Measurements from ENCODE around the gene SEZ6L2. TPM values are rescaled to one million over a fixed set of nuclear protein-coding genes. Genes with fewer than 3 reads are reported as not detected.

The SEZ6L2 gene
- total RNA-seq, 1 donor from 2014 or later: 29.1 TPM

- no peak overlapping the region for H3K27ac Mint-ChIP-seq
- no peaks in the 10 kb centered on the region for H3K27me3 Mint-ChIP-seq (ENCODE audit: low read depth)
- H3K4me1 Mint-ChIP-seq: peaks cover under 1% of the 10 kb centered on the region
- peaks cover 2% of the 10 kb centered on the region for H3K36me3 Mint-ChIP-seq
- H3K4me3 Mint-ChIP-seq: no peak overlapping the region
- no peak for DNase-seq (ENCODE audit: low spot score in 2 of 2, unreplicated experiment in 2 of 2)
- no peaks in the 10 kb centered on the region for H3K9me3 Mint-ChIP-seq
- TF ChIP-seq, protein P1, sequence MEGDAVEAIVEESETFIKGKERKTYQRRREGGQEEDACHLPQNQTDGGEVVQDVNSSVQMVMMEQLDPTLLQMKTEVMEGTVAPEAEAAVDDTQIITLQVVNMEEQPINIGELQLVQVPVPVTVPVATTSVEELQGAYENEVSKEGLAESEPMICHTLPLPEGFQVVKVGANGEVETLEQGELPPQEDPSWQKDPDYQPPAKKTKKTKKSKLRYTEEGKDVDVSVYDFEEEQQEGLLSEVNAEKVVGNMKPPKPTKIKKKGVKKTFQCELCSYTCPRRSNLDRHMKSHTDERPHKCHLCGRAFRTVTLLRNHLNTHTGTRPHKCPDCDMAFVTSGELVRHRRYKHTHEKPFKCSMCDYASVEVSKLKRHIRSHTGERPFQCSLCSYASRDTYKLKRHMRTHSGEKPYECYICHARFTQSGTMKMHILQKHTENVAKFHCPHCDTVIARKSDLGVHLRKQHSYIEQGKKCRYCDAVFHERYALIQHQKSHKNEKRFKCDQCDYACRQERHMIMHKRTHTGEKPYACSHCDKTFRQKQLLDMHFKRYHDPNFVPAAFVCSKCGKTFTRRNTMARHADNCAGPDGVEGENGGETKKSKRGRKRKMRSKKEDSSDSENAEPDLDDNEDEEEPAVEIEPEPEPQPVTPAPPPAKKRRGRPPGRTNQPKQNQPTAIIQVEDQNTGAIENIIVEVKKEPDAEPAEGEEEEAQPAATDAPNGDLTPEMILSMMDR (IDR thresholded peaks at IDR 0.05; ENCODE audit: unreplicated experiment): no peak
Measured at GRCh38 chr16:29868396-29869009, 30.8 kb downstream of the SEZ6L2 start.

DNA sequence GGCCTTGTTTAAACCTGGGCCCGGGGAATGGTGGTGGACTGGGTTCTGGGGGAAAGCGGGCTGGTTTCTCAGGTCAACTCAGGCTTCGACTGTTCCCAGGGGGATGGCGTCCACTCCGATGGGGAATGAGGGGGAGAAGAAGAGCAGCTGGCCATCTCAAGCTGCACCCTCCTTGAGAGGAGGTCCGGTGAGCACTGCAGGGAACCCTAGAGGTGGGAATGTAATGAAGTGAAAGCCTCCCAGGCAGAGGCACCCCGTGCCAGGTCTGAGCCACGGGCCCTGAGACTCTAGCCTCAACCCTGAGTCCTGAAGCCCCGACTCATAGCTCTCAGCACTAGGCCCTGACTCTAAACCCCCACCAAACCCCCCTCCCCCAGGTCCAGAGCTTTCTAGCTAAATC lies 35.1 kb downstream of the SEZ6L2 start:
- Mint-ChIP-seq H3K4me3 (no peak overlapping the region), H3K9me3 (no peaks in the 10 kb centered on the region)
- no peak for DNase-seq (ENCODE audit: low spot score in 2 of 2, unreplicated experiment in 2 of 2)

DNA sequence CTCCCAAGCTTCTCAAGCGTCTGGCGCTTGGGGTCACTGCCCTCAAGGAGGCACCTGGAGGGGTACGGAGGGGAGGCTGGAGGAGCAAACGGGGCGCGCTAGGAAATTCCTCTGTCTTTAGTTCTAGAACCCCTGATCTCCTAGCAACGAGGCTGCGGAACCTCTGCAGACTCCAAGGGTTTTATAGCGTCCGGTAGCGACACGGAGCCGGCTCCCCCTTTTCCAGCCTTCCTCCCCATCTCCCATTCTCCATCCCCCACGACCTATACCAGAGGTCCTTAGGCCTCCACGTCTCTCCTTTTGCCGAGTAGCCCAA lies 35.7 kb downstream of the SEZ6L2 start:
- Mint-ChIP-seq H3K27me3 (ENCODE audit: low read depth) (no peaks in the 10 kb centered on the region), H3K9me3 (no peaks in the 10 kb centered on the region), H3K4me1 (peaks cover 9% of the 10 kb centered on the region), H3K4me3 (peak overlapping the region; percentile 94), H3K36me3 (peaks cover 7% of the 10 kb centered on the region), H3K27ac (peak overlapping the region; percentile 100)
- DNase-seq (ENCODE audit: low spot score in 2 of 2, unreplicated experiment in 2 of 2): no peak
- TF ChIP-seq, protein P1 (IDR thresholded peaks at IDR 0.05; ENCODE audit: unreplicated experiment): no peak

More for the DNA sequence above, 35.1 kb downstream of the SEZ6L2 start:
- Mint-ChIP-seq H3K36me3 (peaks cover 5% of the 10 kb centered on the region), H3K27me3 (ENCODE audit: low read depth) (no peaks in the 10 kb centered on the region), H3K27ac (no peak overlapping the region), H3K4me1 (peaks cover 9% of the 10 kb centered on the region)
- TF ChIP-seq, protein P1 (IDR thresholded peaks at IDR 0.05; ENCODE audit: unreplicated experiment): no peak

DNA sequence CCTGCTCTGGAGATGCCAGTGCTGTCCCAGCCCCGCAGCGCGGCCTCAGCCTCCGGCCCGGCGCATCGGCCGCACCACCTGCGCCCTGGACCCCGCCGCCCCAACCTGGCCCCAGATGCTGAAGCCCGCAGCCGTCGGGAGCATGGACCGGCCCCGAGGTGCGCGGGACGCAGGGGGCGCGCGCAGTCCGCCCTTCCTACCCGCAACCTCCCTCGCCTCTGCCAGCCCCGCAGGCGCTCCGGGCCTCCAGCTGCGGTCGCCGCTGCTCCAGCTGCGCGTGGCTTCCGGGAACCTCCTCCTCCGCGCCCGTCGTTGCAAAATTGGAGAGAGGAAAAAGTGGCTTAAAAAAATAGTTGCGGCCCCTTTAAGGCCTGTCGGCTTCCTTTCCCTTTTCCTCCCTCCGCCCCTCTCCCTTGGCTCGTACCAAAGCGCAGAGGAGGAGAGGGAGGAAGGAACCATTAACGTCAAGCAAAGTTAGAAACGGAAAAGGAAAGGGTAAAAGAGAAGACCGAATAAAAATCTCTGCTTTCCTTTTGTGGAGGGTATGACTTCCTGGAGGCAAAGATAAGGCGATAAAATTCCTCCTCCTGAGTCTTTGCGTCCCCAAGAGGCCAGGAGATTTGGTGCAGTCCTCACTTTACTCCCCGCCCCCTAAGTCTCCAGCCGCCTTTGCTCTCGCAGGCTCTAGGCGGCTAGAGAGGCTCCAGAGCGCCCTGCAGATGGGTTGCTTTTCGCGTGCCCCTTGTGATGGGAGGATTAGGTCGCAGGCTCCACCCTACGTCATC lies 36.3 kb downstream of the SEZ6L2 start, which contains the start of gene CDIPT:
Gene CDIPT, minus strand, starts transcription at position 343 of the 785 bp plus-strand sequence. CDS start 369 bp downstream, outside the sequence.
- peak; percentile 73 to 84 for DNase-seq (ENCODE audit: low spot score in 2 of 2, unreplicated experiment in 2 of 2)
- H3K36me3 Mint-ChIP-seq: peaks cover 11% of the 10 kb centered on the region
- H3K4me3 Mint-ChIP-seq: peak within 1 kb of the TSS; percentile 94
- H3K27ac Mint-ChIP-seq: peak within 1 kb of the TSS; percentile 100
- H3K4me1 Mint-ChIP-seq: peaks cover 9% of the 10 kb centered on the region
- no peaks in the 10 kb centered on the region for H3K27me3 Mint-ChIP-seq (ENCODE audit: low read depth)
- TF ChIP-seq, protein P1 (IDR thresholded peaks at IDR 0.05; ENCODE audit: unreplicated experiment): no peak
- H3K9me3 Mint-ChIP-seq: no peaks in the 10 kb centered on the region

GRCh38 chr16:29862383-29862883 lies 36.9 kb downstream of the SEZ6L2 start:
- Mint-ChIP-seq H3K9me3 (no peaks in the 10 kb centered on the region), H3K27ac (peak overlapping the region; percentile 91), H3K36me3 (peaks cover 11% of the 10 kb centered on the region), H3K27me3 (ENCODE audit: low read depth) (no peaks in the 10 kb centered on the region), H3K4me1 (peaks cover 9% of the 10 kb centered on the region), H3K4me3 (peak overlapping the region; percentile 94)
- no peak for DNase-seq (ENCODE audit: low spot score in 2 of 2, unreplicated experiment in 2 of 2)
- TF ChIP-seq, protein P1 (IDR thresholded peaks at IDR 0.05; ENCODE audit: unreplicated experiment): no peak

All from mesothelial cell of epicardium (in vitro differentiated cells).